Nephron (organoid): ENCODE measurements around the gene ERCC2.
"Not testable (repeated sequence)": the region's sequence is repeated elsewhere in the genome, so short reads cannot be mapped to it uniquely, and the experiment has no call there.

Experiments used
- H3K27ac Mint-ChIP-seq, 3 experiments: 2 replicates each; pipeline ENCODE4 v1.8.0; 2020; ENCODE audit warnings: mixed read lengths in 3 of 3, mild to moderate bottlenecking in 2 of 3, moderate library complexity in 1 of 3
- H3K27me3 Mint-ChIP-seq: 2 replicates; pipeline ENCODE4 v1.8.0; 2021; ENCODE audit warnings: low read depth, mild to moderate bottlenecking, moderate library complexity, mixed read lengths
- H3K36me3 Mint-ChIP-seq: 2 replicates; pipeline ENCODE4 v1.8.0; 2020; ENCODE audit warnings: low read depth, mixed read lengths
- H3K4me1 Mint-ChIP-seq: 2 replicates; pipeline ENCODE4 v1.8.0; 2020; ENCODE audit warnings: mixed read lengths
- H3K4me3 Mint-ChIP-seq, 3 experiments: 2 replicates each; pipeline ENCODE4 v1.8.0; 2020; ENCODE audit warnings: mild to moderate bottlenecking in 3 of 3, mixed read lengths in 3 of 3, moderate library complexity in 2 of 3
- H3K9me3 Mint-ChIP-seq: 2 replicates; pipeline ENCODE4 v1.8.0; 2020; ENCODE audit warnings: mixed read lengths
- TF ChIP-seq, protein P1 (sequence below), 3 experiments: fragments of 200-600 bp; sonication (generic); IDR thresholded peaks; one replicate each; pipeline ENCODE4 v1.5.0; 2021; ENCODE audit warnings: antibody characterized with exemption in 3 of 3; ENCODE audit not compliant: unreplicated experiment in 3 of 3

ERCC2 gene

DNA sequence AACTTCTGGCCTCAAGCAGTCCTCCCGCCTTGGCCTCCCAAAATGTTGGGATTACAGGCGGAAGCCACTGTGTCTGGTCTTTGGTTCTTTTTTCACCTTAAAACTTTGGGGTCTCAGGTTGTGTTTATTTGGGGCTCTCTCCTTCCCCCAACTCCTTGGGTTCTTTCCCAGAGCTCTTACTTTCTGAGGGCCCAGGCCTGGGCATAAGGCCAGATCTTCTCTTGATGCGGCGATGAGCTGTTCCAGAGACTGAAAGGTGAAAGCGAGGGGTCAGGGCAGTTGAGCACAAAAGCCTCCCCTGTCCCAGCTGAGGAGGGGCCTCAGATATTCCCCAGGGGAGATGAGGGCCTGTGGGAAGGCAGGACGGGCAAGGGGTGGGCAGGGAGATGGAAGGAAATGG lies 43.1 kb upstream of the ERCC2 start:
- H3K27me3 Mint-ChIP-seq, result no peaks in the 10 kb centered on the region
- peaks cover 1% of the 10 kb centered on the region for H3K4me1 Mint-ChIP-seq
- no peak overlapping the region for H3K27ac Mint-ChIP-seq
- H3K9me3 Mint-ChIP-seq, result no peaks in the 10 kb centered on the region
- H3K4me3 Mint-ChIP-seq, result no peak overlapping the region
- TF ChIP-seq, protein P1, sequence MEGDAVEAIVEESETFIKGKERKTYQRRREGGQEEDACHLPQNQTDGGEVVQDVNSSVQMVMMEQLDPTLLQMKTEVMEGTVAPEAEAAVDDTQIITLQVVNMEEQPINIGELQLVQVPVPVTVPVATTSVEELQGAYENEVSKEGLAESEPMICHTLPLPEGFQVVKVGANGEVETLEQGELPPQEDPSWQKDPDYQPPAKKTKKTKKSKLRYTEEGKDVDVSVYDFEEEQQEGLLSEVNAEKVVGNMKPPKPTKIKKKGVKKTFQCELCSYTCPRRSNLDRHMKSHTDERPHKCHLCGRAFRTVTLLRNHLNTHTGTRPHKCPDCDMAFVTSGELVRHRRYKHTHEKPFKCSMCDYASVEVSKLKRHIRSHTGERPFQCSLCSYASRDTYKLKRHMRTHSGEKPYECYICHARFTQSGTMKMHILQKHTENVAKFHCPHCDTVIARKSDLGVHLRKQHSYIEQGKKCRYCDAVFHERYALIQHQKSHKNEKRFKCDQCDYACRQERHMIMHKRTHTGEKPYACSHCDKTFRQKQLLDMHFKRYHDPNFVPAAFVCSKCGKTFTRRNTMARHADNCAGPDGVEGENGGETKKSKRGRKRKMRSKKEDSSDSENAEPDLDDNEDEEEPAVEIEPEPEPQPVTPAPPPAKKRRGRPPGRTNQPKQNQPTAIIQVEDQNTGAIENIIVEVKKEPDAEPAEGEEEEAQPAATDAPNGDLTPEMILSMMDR (IDR thresholded peaks at IDR 0.05; ENCODE audit: unreplicated experiment in 3 of 3), result no peak
- peaks cover 61% of the 10 kb centered on the region for H3K36me3 Mint-ChIP-seq

DNA sequence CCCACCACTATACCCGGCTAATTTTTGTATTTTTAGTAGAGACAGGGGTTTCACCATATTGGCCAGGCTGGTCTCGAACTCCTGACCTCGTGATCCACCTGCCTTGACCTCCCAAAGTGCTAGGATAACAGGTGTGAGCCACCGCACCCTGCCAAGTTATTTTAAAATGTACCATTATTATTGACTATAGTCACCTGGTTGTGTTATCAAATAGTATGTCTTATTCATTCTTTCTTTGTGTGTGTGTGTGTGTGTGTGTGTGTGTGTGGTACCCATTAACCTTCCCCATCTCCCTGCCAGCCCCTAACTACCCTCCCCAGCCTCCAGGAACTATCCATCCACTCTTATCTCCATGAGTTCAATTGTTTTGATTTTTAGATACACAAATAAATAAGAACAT lies 40.0 kb upstream of the ERCC2 start:
- H3K4me3 Mint-ChIP-seq, result peak overlapping the region; percentile 10 to 39 (median 10)
- not testable (repeated sequence) for H3K9me3 Mint-ChIP-seq, H3K27ac Mint-ChIP-seq, H3K27me3 Mint-ChIP-seq
- peaks cover 44% of the 10 kb centered on the region for H3K36me3 Mint-ChIP-seq
- H3K4me1 Mint-ChIP-seq, result peaks cover 13% of the 10 kb centered on the region

DNA sequence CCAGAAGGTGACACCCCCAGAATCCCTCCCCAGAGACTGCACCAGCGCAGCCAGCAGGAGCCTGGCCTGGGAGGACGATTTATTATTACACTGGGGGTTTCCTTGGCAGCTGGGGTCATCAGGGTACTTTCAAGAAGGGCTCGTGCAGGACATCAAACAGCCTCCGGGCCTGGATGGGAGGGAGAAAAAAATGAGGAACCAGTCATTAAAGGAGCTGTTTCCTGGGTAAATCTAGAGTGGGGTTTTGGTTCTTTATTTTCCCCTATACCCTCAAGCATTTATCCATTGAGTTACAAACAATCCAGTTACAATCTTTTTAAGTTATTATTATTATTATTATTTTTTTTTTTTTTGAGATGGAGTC lies 39.2 kb upstream of the ERCC2 start:
- peaks cover 16% of the 10 kb centered on the region for H3K4me1 Mint-ChIP-seq
- TF ChIP-seq, protein P1 (IDR thresholded peaks at IDR 0.05; ENCODE audit: unreplicated experiment in 3 of 3), result no peak
- no peak overlapping the region for H3K27ac Mint-ChIP-seq
- peak overlapping the region in 2 of 3 experiments; percentile 41 to 52 for H3K4me3 Mint-ChIP-seq
- H3K27me3 Mint-ChIP-seq, result peaks cover 16% of the 10 kb centered on the region
- H3K9me3 Mint-ChIP-seq, result no peaks in the 10 kb centered on the region
- peaks cover 41% of the 10 kb centered on the region for H3K36me3 Mint-ChIP-seq

DNA sequence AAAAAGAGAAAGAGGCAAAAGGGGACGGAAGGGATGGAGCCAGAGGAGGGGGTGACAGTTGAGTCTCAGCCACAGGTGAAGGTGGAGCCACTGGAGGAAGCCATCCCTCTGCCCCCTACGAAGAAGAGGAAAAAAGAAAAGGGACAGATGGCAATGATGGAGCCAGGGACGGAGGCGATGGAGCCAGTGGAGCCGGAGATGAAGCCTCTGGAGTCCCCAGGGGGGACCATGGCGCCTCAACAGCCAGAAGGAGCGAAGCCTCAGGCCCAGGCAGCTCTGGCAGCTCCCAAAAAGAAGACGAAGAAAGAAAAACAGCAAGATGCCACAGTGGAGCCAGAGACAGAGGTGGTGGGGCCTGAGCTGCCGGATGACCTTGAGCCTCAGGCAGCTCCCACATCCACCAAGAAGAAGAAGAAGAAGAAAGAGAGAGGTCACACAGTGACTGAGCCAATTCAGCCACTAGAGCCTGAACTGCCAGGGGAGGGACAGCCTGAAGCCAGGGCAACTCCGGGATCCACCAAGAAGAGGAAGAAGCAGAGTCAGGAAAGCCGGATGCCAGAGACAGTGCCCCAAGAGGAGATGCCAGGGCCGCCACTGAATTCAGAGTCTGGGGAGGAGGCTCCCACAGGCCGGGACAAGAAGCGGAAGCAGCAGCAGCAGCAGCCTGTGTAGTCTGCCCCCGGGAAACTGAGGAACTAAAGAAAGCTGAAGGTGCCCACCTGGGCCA lies 38.6 kb upstream of the ERCC2 start:
- H3K4me3 Mint-ChIP-seq, result no peak overlapping the region
- H3K27me3 Mint-ChIP-seq, result peaks cover 21% of the 10 kb centered on the region
- peaks cover 36% of the 10 kb centered on the region for H3K36me3 Mint-ChIP-seq
- H3K4me1 Mint-ChIP-seq, result peaks cover 17% of the 10 kb centered on the region
- H3K27ac Mint-ChIP-seq, result no peak overlapping the region
- TF ChIP-seq, protein P1 (IDR thresholded peaks at IDR 0.05; ENCODE audit: unreplicated experiment in 3 of 3), result no peak
- no peaks in the 10 kb centered on the region for H3K9me3 Mint-ChIP-seq

DNA sequence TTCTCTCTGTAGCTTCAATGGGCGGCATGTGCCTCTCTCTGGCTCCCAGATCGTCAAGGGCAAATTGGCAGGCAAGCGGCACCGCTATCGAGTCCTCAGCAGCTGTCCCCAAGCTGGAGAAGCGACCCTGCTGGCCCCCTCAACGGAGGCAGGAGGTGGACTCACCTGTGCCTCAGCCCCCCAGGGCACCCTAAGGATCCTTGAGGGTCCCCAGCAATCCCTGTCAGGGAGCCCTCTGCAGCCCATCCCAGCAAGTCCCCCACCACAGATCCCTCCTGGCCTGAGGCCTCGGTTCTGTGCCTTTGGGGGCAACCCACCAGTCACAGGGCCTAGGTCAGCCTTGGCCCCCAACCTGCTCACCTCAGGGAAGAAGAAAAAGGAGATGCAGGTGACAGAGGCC lies 37.7 kb upstream of the ERCC2 start:
- Mint-ChIP-seq H3K4me1 (peaks cover 25% of the 10 kb centered on the region), H3K27me3 (peaks cover 30% of the 10 kb centered on the region)

DNA sequence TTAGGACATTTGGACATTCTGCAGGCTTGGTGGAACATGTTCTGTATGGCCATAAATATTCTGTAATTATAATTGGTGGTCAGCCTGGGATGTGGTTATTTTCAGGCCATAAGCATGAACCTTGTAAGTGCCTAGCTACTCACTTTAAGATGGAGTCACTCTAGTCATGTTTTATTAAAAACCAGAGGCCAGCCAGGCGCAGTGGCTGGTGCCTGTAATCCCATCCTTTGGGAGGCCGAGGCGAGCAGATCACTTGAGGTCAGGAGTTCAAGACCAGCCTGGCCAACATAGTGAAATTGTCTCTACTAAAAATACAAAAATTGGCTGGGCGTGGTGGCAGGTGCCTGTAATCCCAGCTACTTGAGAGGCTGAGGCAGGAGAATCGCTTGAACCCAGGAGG lies 37.2 kb upstream of the ERCC2 start:
- Mint-ChIP-seq H3K4me1 (peaks cover 28% of the 10 kb centered on the region), H3K4me3 (peak overlapping the region; percentile 53 to 95 (median 90)), H3K36me3 (peaks cover 23% of the 10 kb centered on the region), H3K27me3 (peaks cover 35% of the 10 kb centered on the region)
- not testable (repeated sequence) for H3K9me3 Mint-ChIP-seq, H3K27ac Mint-ChIP-seq

More for the DNA sequence above, 37.7 kb upstream of the ERCC2 start:
- H3K27ac Mint-ChIP-seq, result no peak overlapping the region
- H3K4me3 Mint-ChIP-seq, result peak overlapping the region; percentile 77 to 85 (median 80)
- H3K9me3 Mint-ChIP-seq, result no peaks in the 10 kb centered on the region
- TF ChIP-seq, protein P1 (IDR thresholded peaks at IDR 0.05; ENCODE audit: unreplicated experiment in 3 of 3), result no peak
- H3K36me3 Mint-ChIP-seq, result peaks cover 27% of the 10 kb centered on the region

DNA sequence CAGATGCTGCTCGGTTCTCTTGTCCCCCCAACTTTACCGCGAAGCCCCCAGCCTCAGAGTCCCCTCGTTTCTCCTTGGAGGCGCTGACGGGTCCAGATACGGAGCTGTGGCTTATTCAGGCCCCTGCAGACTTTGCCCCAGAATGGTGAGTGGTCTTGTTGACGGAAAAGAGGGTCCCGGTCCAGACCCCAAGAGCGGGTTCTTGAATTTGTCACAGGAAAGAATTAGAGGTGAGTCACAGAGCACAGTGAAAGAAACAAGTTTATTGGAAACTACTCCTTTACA lies 36.7 kb upstream of the ERCC2 start:
- TF ChIP-seq, protein P1 (IDR thresholded peaks at IDR 0.05; ENCODE audit: unreplicated experiment in 3 of 3), result no peak
- no peaks in the 10 kb centered on the region for H3K9me3 Mint-ChIP-seq
- H3K27me3 Mint-ChIP-seq, result peaks cover 39% of the 10 kb centered on the region
- H3K27ac Mint-ChIP-seq, result peak overlapping the region; percentile 95 to 99 (median 98)
- H3K4me1 Mint-ChIP-seq, result peaks cover 28% of the 10 kb centered on the region
- H3K36me3 Mint-ChIP-seq, result peaks cover 18% of the 10 kb centered on the region
- H3K4me3 Mint-ChIP-seq, result peak overlapping the region; percentile 89 to 95 (median 90)
